GM12891 (cell line): ENCODE results near the gene GRIK3.

ENCODE experiments used
- POLR2A ChIP-seq: IDR thresholded peaks from 2 replicates; pipeline ENCODE4 v1.6.1; 2011; ENCODE audit warnings: low read depth, low read length, control low read depth
- POLR2AphosphoS5 ChIP-seq: IDR thresholded peaks from 2 replicates; pipeline ENCODE4 v1.6.1; 2011; ENCODE audit warnings: low read depth, low read length, control low read depth
- SPI1 ChIP-seq: IDR thresholded peaks from 2 replicates; pipeline ENCODE4 v1.6.1; 2011; ENCODE audit warnings: low read depth, low read length, control low read depth
- TAF1 ChIP-seq: IDR thresholded peaks from 2 replicates; pipeline ENCODE4 v1.6.1; 2011; ENCODE audit warnings: low read depth, low read length, control low read depth

DNA sequence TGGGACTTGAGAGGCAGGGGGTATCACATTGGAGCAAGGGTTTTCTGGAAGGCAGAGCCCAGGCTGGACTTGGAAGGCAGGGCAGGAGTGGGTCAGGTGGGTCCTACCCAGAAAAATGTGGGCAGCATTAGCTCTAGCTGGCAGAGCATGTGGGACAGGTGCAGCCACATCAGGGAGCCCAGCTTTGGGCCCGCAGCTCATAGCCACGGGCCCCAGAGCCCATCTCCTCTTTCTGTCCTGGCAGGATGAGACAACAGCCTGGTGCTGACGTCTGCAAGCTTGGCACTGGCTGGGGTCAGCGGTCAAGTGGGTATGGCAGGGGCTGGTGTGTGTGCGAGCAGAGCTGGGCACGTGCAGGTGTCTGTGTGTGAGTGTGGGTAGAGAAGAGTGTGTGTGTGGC is 154.7 kb downstream of the GRIK3 start:
- no peak for TF ChIP-seq POLR2AphosphoS5
- TF ChIP-seq POLR2A = no peak
- no peak for TF ChIP-seq TAF1
- TF ChIP-seq SPI1 = no peak
